Measurements from ENCODE around the gene MAP2K2. TPM values are rescaled to one million over a fixed set of nuclear protein-coding genes. Genes with fewer than 3 reads are reported as not detected.
A peak's percentile ranks its signal among the peaks of the same experiment; 100 is the strongest.
"Not testable (repeated sequence)": the region's sequence is repeated elsewhere in the genome, so short reads cannot be mapped to it uniquely, and the experiment has no call there.

The MAP2K2 gene
- 147 and 168 TPM in 2 replicates for total RNA-seq (2012; rRNA removed)

GRCh38 chr19:4123615-4124568 is at the start of gene MAP2K2:
Gene MAP2K2 (minus strand): TSS chr19:4124122. CDS start chr19:4123875, 247 bp downstream.
- Histone ChIP-seq H3K9me3 (replicated peaks; ENCODE audit: low read length) (no peaks in the 10 kb centered on the region), H3K9ac (ENCODE audit: low read depth, low read length) (peak within 1 kb of the TSS; percentile 83), H3K36me3 (ENCODE audit: insufficient read depth, low read length) (peaks cover 9% of the 10 kb centered on the region), H3K4me1 (ENCODE audit: control insufficient read depth, insufficient read depth, low read length) (peaks cover 24% of the 10 kb centered on the region), H3K27me3 (ENCODE audit: control insufficient read depth, insufficient read depth, low read length) (no peaks in the 10 kb centered on the region), H3K4me2 (ENCODE audit: low read length) (peak within 1 kb of the TSS; percentile 91), H3K4me3 (ENCODE audit: low read length) (peak within 1 kb of the TSS; percentile 86)

- no peak overlapping the region for H3K9ac ChIP-seq (ENCODE audit: low read depth, low read length)
- peaks cover 17% of the 10 kb centered on the region for H3K27me3 ChIP-seq (ENCODE audit: control insufficient read depth, insufficient read depth, low read length)
Measured at GRCh38 chr19:4172861-4173473, 49.0 kb upstream of the MAP2K2 start.

GRCh38 chr19:4171676-4172075 is 47.8 kb upstream of the MAP2K2 start:
- H3K9ac ChIP-seq (ENCODE audit: low read depth, low read length), result no peak overlapping the region

More at GRCh38 chr19:4172861-4173473, 49.0 kb upstream of the MAP2K2 start:
- Histone ChIP-seq H3K4me2 (ENCODE audit: low read length) (peak overlapping the region; percentile 1), H3K4me3 (ENCODE audit: low read length) (no peak overlapping the region), H3K4me1 (ENCODE audit: control insufficient read depth, insufficient read depth, low read length) (no peaks in the 10 kb centered on the region), H3K9me3 (replicated peaks; ENCODE audit: low read length) (no peaks in the 10 kb centered on the region), H3K36me3 (ENCODE audit: insufficient read depth, low read length) (peaks cover 6% of the 10 kb centered on the region)

GRCh38 chr19:4164262-4164661 is 40.3 kb upstream of the MAP2K2 start:
- Histone ChIP-seq H3K27me3 (ENCODE audit: control insufficient read depth, insufficient read depth, low read length) (peaks cover 17% of the 10 kb centered on the region), H3K9ac (ENCODE audit: low read depth, low read length) (no peak overlapping the region), H3K9me3 (replicated peaks; ENCODE audit: low read length) (no peaks in the 10 kb centered on the region), H3K36me3 (ENCODE audit: insufficient read depth, low read length) (no peaks in the 10 kb centered on the region), H3K4me3 (ENCODE audit: low read length) (no peak overlapping the region), H3K4me2 (ENCODE audit: low read length) (no peak overlapping the region), H3K4me1 (ENCODE audit: control insufficient read depth, insufficient read depth, low read length) (no peaks in the 10 kb centered on the region)

More at GRCh38 chr19:4171676-4172075, 47.8 kb upstream of the MAP2K2 start:
- H3K36me3 ChIP-seq (ENCODE audit: insufficient read depth, low read length), result peaks cover 2% of the 10 kb centered on the region
- H3K4me2 ChIP-seq (ENCODE audit: low read length), result no peak overlapping the region
- no peak overlapping the region for H3K4me3 ChIP-seq (ENCODE audit: low read length)
- H3K9me3 ChIP-seq (replicated peaks; ENCODE audit: low read length), result no peaks in the 10 kb centered on the region
- H3K4me1 ChIP-seq (ENCODE audit: control insufficient read depth, insufficient read depth, low read length), result no peaks in the 10 kb centered on the region
- H3K27me3 ChIP-seq (ENCODE audit: control insufficient read depth, insufficient read depth, low read length), result peaks cover 17% of the 10 kb centered on the region

- no peak overlapping the region for H3K4me3 ChIP-seq (ENCODE audit: low read length)
Measured at GRCh38 chr19:4161415-4162077, 37.6 kb upstream of the MAP2K2 start.

GRCh38 chr19:4157971-4158370 is 34.0 kb upstream of the MAP2K2 start:
- not testable (repeated sequence) for H3K4me2 ChIP-seq (ENCODE audit: low read length); H3K9me3 ChIP-seq (replicated peaks; ENCODE audit: low read length); H3K36me3 ChIP-seq (ENCODE audit: insufficient read depth, low read length); H3K4me3 ChIP-seq (ENCODE audit: low read length); H3K9ac ChIP-seq (ENCODE audit: low read depth, low read length); H3K4me1 ChIP-seq (ENCODE audit: control insufficient read depth, insufficient read depth, low read length)
- peaks cover 29% of the 10 kb centered on the region for H3K27me3 ChIP-seq (ENCODE audit: control insufficient read depth, insufficient read depth, low read length)

More at GRCh38 chr19:4161415-4162077, 37.6 kb upstream of the MAP2K2 start:
- no peak overlapping the region for H3K9ac ChIP-seq (ENCODE audit: low read depth, low read length)
- H3K36me3 ChIP-seq (ENCODE audit: insufficient read depth, low read length), result no peaks in the 10 kb centered on the region
- H3K27me3 ChIP-seq (ENCODE audit: control insufficient read depth, insufficient read depth, low read length), result peaks cover 22% of the 10 kb centered on the region
- H3K4me1 ChIP-seq (ENCODE audit: control insufficient read depth, insufficient read depth, low read length), result no peaks in the 10 kb centered on the region
- H3K9me3 ChIP-seq (replicated peaks; ENCODE audit: low read length), result no peaks in the 10 kb centered on the region
- no peak overlapping the region for H3K4me2 ChIP-seq (ENCODE audit: low read length)

- Histone ChIP-seq H3K36me3 (ENCODE audit: insufficient read depth, low read length) (no peaks in the 10 kb centered on the region), H3K4me3 (ENCODE audit: low read length) (no peak overlapping the region), H3K27me3 (ENCODE audit: control insufficient read depth, insufficient read depth, low read length) (peaks cover 35% of the 10 kb centered on the region), H3K9me3 (replicated peaks; ENCODE audit: low read length) (no peaks in the 10 kb centered on the region), H3K4me1 (ENCODE audit: control insufficient read depth, insufficient read depth, low read length) (no peaks in the 10 kb centered on the region), H3K9ac (ENCODE audit: low read depth, low read length) (no peak overlapping the region), H3K4me2 (ENCODE audit: low read length) (no peak overlapping the region)
Measured at GRCh38 chr19:4157164-4157563, 33.2 kb upstream of the MAP2K2 start.

- no peaks in the 10 kb centered on the region for H3K9me3 ChIP-seq (replicated peaks; ENCODE audit: low read length)
- no peak overlapping the region for H3K9ac ChIP-seq (ENCODE audit: low read depth, low read length)
- H3K36me3 ChIP-seq (ENCODE audit: insufficient read depth, low read length), result no peaks in the 10 kb centered on the region
- H3K4me3 ChIP-seq (ENCODE audit: low read length), result no peak overlapping the region
- H3K27me3 ChIP-seq (ENCODE audit: control insufficient read depth, insufficient read depth, low read length), result peaks cover 45% of the 10 kb centered on the region
- H3K4me1 ChIP-seq (ENCODE audit: control insufficient read depth, insufficient read depth, low read length), result no peaks in the 10 kb centered on the region
- H3K4me2 ChIP-seq (ENCODE audit: low read length), result no peak overlapping the region
Measured at GRCh38 chr19:4154571-4155312, 30.8 kb upstream of the MAP2K2 start.

- H3K4me3 ChIP-seq (ENCODE audit: low read length), result no peak overlapping the region
- H3K9ac ChIP-seq (ENCODE audit: low read depth, low read length), result no peak overlapping the region
- H3K4me1 ChIP-seq (ENCODE audit: control insufficient read depth, insufficient read depth, low read length), result no peaks in the 10 kb centered on the region
- peaks cover 50% of the 10 kb centered on the region for H3K27me3 ChIP-seq (ENCODE audit: control insufficient read depth, insufficient read depth, low read length)
- H3K36me3 ChIP-seq (ENCODE audit: insufficient read depth, low read length), result no peaks in the 10 kb centered on the region
- no peaks in the 10 kb centered on the region for H3K9me3 ChIP-seq (replicated peaks; ENCODE audit: low read length)
- no peak overlapping the region for H3K4me2 ChIP-seq (ENCODE audit: low read length)
Measured at GRCh38 chr19:4152241-4152998, 28.5 kb upstream of the MAP2K2 start.

GRCh38 chr19:4151623-4152022 is 27.7 kb upstream of the MAP2K2 start:
- H3K27me3 ChIP-seq (ENCODE audit: control insufficient read depth, insufficient read depth, low read length), result peaks cover 42% of the 10 kb centered on the region
- H3K9ac ChIP-seq (ENCODE audit: low read depth, low read length), result no peak overlapping the region
- no peaks in the 10 kb centered on the region for H3K9me3 ChIP-seq (replicated peaks; ENCODE audit: low read length)
- no peak overlapping the region for H3K4me2 ChIP-seq (ENCODE audit: low read length)
- no peaks in the 10 kb centered on the region for H3K36me3 ChIP-seq (ENCODE audit: insufficient read depth, low read length)
- H3K4me3 ChIP-seq (ENCODE audit: low read length), result no peak overlapping the region
- no peaks in the 10 kb centered on the region for H3K4me1 ChIP-seq (ENCODE audit: control insufficient read depth, insufficient read depth, low read length)
